Measurements from ENCODE around the gene SPTSSA. TPM values are rescaled to one million over a fixed set of nuclear protein-coding genes. Genes with fewer than 3 reads are reported as not detected.
"Not testable (repeated sequence)": the region's sequence is repeated elsewhere in the genome, so short reads cannot be mapped to it uniquely, and the experiment has no call there.

The SPTSSA gene
- total and polyA plus RNA-seq, 2 experiments from 2014 or later: 27.5 to 36.4 TPM

DNA sequence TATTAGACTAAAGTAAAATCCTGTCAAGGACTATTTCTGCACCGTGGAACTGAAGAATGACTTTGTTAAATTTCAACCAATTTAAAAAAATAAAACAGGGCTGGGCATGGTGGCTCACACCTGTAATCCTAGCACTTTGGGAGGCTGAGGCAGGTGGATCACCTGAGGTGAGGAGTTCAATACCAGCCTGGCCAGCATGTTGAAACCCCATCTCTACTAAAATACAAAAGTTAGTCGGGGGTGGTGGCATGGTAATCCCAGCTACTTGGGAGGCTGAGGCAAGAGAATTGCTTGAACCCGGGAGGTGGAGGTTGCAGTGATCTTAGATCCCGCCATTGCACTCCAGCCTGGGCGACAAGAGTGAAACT, 43.1 kb upstream of the SPTSSA start:
- not testable (repeated sequence) for H3K36me3 Mint-ChIP-seq (ENCODE audit: low read depth); H3K9me3 Mint-ChIP-seq; H3K27ac Mint-ChIP-seq; H3K4me2 ChIP-seq; H3K27me3 Mint-ChIP-seq (ENCODE audit: insufficient read depth, low read depth, poor library complexity); H3K79me2 ChIP-seq (replicated peaks; ENCODE audit: insufficient read depth); H3F3A ChIP-seq (replicated peaks; ENCODE audit: low read depth); H3K9me2 ChIP-seq (ENCODE audit: insufficient read depth); H3K4me3 ChIP-seq; H3K4me3 Mint-ChIP-seq; H3K36me3 ChIP-seq (ENCODE audit: insufficient read depth); H2AFZ ChIP-seq; H3K27me3 ChIP-seq (ENCODE audit: insufficient read depth); DNase-seq (ENCODE audit: low spot score); ATAC-seq; H4K20me1 ChIP-seq (replicated peaks; ENCODE audit: insufficient read depth); H3K27ac ChIP-seq (ENCODE audit: low read depth)
- peaks cover 15% of the 10 kb centered on the region for H3K4me1 ChIP-seq (ENCODE audit: insufficient read depth)
- peaks cover 13% of the 10 kb centered on the region for H3K4me1 Mint-ChIP-seq

- not testable (repeated sequence) for H3K9me3 Mint-ChIP-seq; H3K4me2 ChIP-seq; H3K36me3 ChIP-seq (ENCODE audit: insufficient read depth); H3K27me3 ChIP-seq (ENCODE audit: insufficient read depth); H3K9me2 ChIP-seq (ENCODE audit: insufficient read depth); H3K4me3 ChIP-seq; H3K27me3 Mint-ChIP-seq (ENCODE audit: insufficient read depth, low read depth, poor library complexity); DNase-seq (ENCODE audit: low spot score); H3F3A ChIP-seq (replicated peaks; ENCODE audit: low read depth); H3K27ac ChIP-seq (ENCODE audit: low read depth); H3K27ac Mint-ChIP-seq; H3K36me3 Mint-ChIP-seq (ENCODE audit: low read depth); H2AFZ ChIP-seq; H3K79me2 ChIP-seq (replicated peaks; ENCODE audit: insufficient read depth); H4K20me1 ChIP-seq (replicated peaks; ENCODE audit: insufficient read depth); ATAC-seq; H3K4me3 Mint-ChIP-seq
- H3K4me1 ChIP-seq (ENCODE audit: insufficient read depth): peaks cover 15% of the 10 kb centered on the region
- H3K4me1 Mint-ChIP-seq: peaks cover 13% of the 10 kb centered on the region
Measured at GRCh38 chr14:34504027-34504426, 42.0 kb upstream of the SPTSSA start.

DNA sequence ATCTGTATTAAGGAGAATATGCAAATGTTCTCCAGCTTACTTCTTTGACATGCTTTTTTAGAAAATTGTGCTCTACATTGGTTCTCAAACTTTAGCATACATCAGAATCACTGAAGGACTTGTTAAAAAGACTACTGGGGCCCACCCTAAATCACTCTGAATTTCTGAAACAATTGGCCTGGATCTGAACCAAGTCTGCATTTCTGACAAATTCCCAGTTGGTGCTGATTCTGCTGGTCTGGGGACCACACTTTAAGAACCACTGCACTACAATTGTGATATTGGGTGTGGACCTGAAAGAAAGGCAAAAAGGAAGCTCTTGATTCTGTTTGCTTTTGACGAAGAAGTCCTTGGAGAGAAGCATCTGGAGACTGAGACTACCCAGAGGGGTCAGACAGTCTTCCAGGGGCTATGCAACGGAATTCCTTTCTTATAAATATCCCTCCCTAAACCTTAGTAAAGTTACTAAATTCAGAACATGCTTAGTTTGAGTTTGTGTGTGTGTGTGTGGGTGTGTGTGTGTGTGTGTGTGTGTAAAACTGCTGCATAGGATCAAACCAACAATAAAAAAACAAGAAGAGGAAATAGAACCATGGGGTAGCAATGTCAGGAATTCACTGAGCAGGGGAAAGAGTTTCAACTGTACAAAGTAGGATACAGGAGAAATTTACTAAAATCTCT, 40.6 kb upstream of the SPTSSA start:
- Mint-ChIP-seq H3K36me3 (ENCODE audit: low read depth) (no peaks in the 10 kb centered on the region), H3K4me3 (no peak overlapping the region), H3K27ac (no peak overlapping the region), H3K9me3 (no peaks in the 10 kb centered on the region; the same call in 2 of the 3 replicates), H3K27me3 (ENCODE audit: insufficient read depth, low read depth, poor library complexity) (peaks cover 4% of the 10 kb centered on the region), H3K4me1 (peaks cover 13% of the 10 kb centered on the region)
- no peaks in the 10 kb centered on the region for H3F3A ChIP-seq (replicated peaks; ENCODE audit: low read depth)
- no peaks in the 10 kb centered on the region for H3K27me3 ChIP-seq (ENCODE audit: insufficient read depth)
- no peaks in the 10 kb centered on the region for H4K20me1 ChIP-seq (replicated peaks; ENCODE audit: insufficient read depth)
- ATAC-seq (no peak), DNase-seq (ENCODE audit: low spot score) (no peak)
- H3K79me2 ChIP-seq (replicated peaks; ENCODE audit: insufficient read depth): no peaks in the 10 kb centered on the region
- H3K9me2 ChIP-seq (ENCODE audit: insufficient read depth): no peaks in the 10 kb centered on the region
- peak overlapping the region; percentile 84 for H2AFZ ChIP-seq
- TF ChIP-seq, protein P1, sequence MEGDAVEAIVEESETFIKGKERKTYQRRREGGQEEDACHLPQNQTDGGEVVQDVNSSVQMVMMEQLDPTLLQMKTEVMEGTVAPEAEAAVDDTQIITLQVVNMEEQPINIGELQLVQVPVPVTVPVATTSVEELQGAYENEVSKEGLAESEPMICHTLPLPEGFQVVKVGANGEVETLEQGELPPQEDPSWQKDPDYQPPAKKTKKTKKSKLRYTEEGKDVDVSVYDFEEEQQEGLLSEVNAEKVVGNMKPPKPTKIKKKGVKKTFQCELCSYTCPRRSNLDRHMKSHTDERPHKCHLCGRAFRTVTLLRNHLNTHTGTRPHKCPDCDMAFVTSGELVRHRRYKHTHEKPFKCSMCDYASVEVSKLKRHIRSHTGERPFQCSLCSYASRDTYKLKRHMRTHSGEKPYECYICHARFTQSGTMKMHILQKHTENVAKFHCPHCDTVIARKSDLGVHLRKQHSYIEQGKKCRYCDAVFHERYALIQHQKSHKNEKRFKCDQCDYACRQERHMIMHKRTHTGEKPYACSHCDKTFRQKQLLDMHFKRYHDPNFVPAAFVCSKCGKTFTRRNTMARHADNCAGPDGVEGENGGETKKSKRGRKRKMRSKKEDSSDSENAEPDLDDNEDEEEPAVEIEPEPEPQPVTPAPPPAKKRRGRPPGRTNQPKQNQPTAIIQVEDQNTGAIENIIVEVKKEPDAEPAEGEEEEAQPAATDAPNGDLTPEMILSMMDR (conservative IDR thresholded peaks at IDR 0.05; ENCODE audit: low read depth in 2 of 2): no peak
- TF ChIP-seq, protein P2, sequence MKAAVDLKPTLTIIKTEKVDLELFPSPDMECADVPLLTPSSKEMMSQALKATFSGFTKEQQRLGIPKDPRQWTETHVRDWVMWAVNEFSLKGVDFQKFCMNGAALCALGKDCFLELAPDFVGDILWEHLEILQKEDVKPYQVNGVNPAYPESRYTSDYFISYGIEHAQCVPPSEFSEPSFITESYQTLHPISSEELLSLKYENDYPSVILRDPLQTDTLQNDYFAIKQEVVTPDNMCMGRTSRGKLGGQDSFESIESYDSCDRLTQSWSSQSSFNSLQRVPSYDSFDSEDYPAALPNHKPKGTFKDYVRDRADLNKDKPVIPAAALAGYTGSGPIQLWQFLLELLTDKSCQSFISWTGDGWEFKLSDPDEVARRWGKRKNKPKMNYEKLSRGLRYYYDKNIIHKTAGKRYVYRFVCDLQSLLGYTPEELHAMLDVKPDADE (IDR thresholded peaks at IDR 0.05): no peak
- peaks cover 15% of the 10 kb centered on the region for H3K4me1 ChIP-seq (ENCODE audit: insufficient read depth)
- peak overlapping the region; percentile 22; the same call in 1 of the 2 replicates for H3K27ac ChIP-seq (ENCODE audit: low read depth)
- peak overlapping the region; percentile 11; the same call in 1 of the 2 replicates for H3K4me2 ChIP-seq
- no peaks in the 10 kb centered on the region for H3K36me3 ChIP-seq (ENCODE audit: insufficient read depth)
- no peak overlapping the region for H3K4me3 ChIP-seq

Measured in GM23338 (cell line).